Neural progenitor cell (in vitro differentiated cells): ENCODE results near the gene LINGO4. TPM values are rescaled to one million over a fixed set of nuclear protein-coding genes. Genes with fewer than 3 reads are reported as not detected.

Experiments used
- DNase-seq: peaks from one replicate; pipeline ENCODE4 v3.0.0-alpha.2; 2016; ENCODE audit warnings: low spot score
- H2AFZ ChIP-seq: fragments of 200-600 bp; sonication (generic); replicated peaks from 2 replicates; pipeline ENCODE4 v1.6.1; 2016; ENCODE audit warnings: antibody characterized with exemption
- H3F3A ChIP-seq: fragments of 200-600 bp; sonication (generic); 2 replicates; pipeline ENCODE4 v1.6.1; 2016; ENCODE audit warnings: antibody characterized with exemption, low read depth
- H3K27ac ChIP-seq: fragments of 200-600 bp; sonication (generic); 2 replicates; pipeline ENCODE4 v1.5.1; 2016; ENCODE audit warnings: mild to moderate bottlenecking
- H3K27me3 ChIP-seq: fragments of 200-600 bp; sonication (generic); 2 replicates; pipeline ENCODE4 v1.6.1; 2016; ENCODE audit warnings: mild to moderate bottlenecking, moderate library complexity
- H3K36me3 ChIP-seq: fragments of 200-600 bp; sonication (generic); 2 replicates; pipeline ENCODE4 v1.5.1; 2016
- H3K4me1 ChIP-seq: fragments of 200-600 bp; sonication (generic); 2 replicates; pipeline ENCODE4 v1.6.1; 2016; ENCODE audit warnings: mixed run types
- H3K4me2 ChIP-seq: fragments of 200-600 bp; sonication (generic); 2 replicates; pipeline ENCODE4 v1.6.1; 2016
- H3K4me3 ChIP-seq: fragments of 200-600 bp; sonication (generic); 2 replicates; pipeline ENCODE4 v1.5.1; 2016
- H3K79me2 ChIP-seq: fragments of 200-600 bp; sonication (generic); 2 replicates; pipeline ENCODE4 v1.6.1; 2016; ENCODE audit warnings: low read depth
- H3K9ac ChIP-seq: fragments of 200-600 bp; sonication (generic); 2 replicates; pipeline ENCODE4 v1.6.1; 2016
- H3K9me3 ChIP-seq: fragments of 200-600 bp; sonication (generic); 2 replicates; pipeline ENCODE4 v1.5.1; 2016; ENCODE audit warnings: low read depth
- H4K20me1 ChIP-seq: fragments of 200-600 bp; sonication (generic); 2 replicates; pipeline ENCODE4 v1.6.1; 2016; ENCODE audit warnings: low read depth
- H3K27ac Mint-ChIP-seq: 3 replicates; pipeline ENCODE4 v1.8.0; 2021; ENCODE audit warnings: mixed read lengths
- H3K27me3 Mint-ChIP-seq: 2 replicates; pipeline ENCODE4 v1.8.0; 2022; ENCODE audit warnings: low read depth, mild to moderate bottlenecking, inconsistent platforms, moderate library complexity, mixed read lengths; ENCODE audit not compliant: insufficient read depth
- H3K36me3 Mint-ChIP-seq: 3 replicates; pipeline ENCODE4 v1.8.0; 2021; ENCODE audit warnings: mixed read lengths
- H3K4me1 Mint-ChIP-seq: 3 replicates; pipeline ENCODE4 v1.8.0; 2021; ENCODE audit warnings: mixed read lengths
- H3K4me3 Mint-ChIP-seq: 3 replicates; pipeline ENCODE4 v1.8.0; 2021; ENCODE audit warnings: mild to moderate bottlenecking, moderate library complexity, mixed read lengths
- H3K9me3 Mint-ChIP-seq: 3 replicates; pipeline ENCODE4 v1.8.0; 2020; ENCODE audit warnings: mixed read lengths
- CTCF ChIP-seq: fragments of 200-600 bp; sonication (generic); IDR thresholded peaks from 2 replicates; pipeline ENCODE4 v1.5.1; 2017; ENCODE audit warnings: antibody characterized with exemption, mild to moderate bottlenecking
- EZH2 ChIP-seq: fragments of 200-600 bp; sonication (generic); IDR thresholded peaks from 2 replicates; pipeline ENCODE4 v1.6.1; 2017; ENCODE audit warnings: antibody characterized with exemption, mild to moderate bottlenecking, moderate library complexity
- EZH2phosphoT487 ChIP-seq: fragments of 200-600 bp; sonication (generic); IDR thresholded peaks from 2 replicates; pipeline ENCODE4 v1.6.1; 2017; ENCODE audit warnings: antibody characterized with exemption
- total RNA-seq: library from RNA; depleted of rRNA; stranded (reverse); fragments of >200 nt; gene quantifications from 2 replicates; pipeline ENCODE4 v1.2.3, GENCODE V29; 2015; ENCODE audit warnings: low replicate concordance

Gene LINGO4
- total RNA-seq, 1 donor from 2014 or later, result not detected

GRCh38 chr1:151814971-151815545, 9.8 kb upstream of the LINGO4 start:
- Mint-ChIP-seq H3K36me3 (no peaks in the 10 kb centered on the region), H3K4me1 (peaks cover 3% of the 10 kb centered on the region), H3K27ac (no peak overlapping the region), H3K27me3 (peaks cover 15% of the 10 kb centered on the region), H3K9me3 (peaks cover 2% of the 10 kb centered on the region), H3K4me3 (no peak overlapping the region)
- no peak overlapping the region for H3K27ac ChIP-seq
- no peaks in the 10 kb centered on the region for H3F3A ChIP-seq
- no peak for TF ChIP-seq CTCF
- TF ChIP-seq EZH2phosphoT487, result no peak
- no peak for TF ChIP-seq EZH2
- no peak overlapping the region for H3K4me2 ChIP-seq
- H3K4me3 ChIP-seq, result no peak overlapping the region
- no peak for DNase-seq
- no peaks in the 10 kb centered on the region for H4K20me1 ChIP-seq
- no peak overlapping the region for H3K9ac ChIP-seq
- no peaks in the 10 kb centered on the region for H3K4me1 ChIP-seq
- no peaks in the 10 kb centered on the region for H3K79me2 ChIP-seq
- H3K36me3 ChIP-seq, result no peaks in the 10 kb centered on the region
- no peaks in the 10 kb centered on the region for H3K9me3 ChIP-seq
- no peaks in the 10 kb centered on the region for H3K27me3 ChIP-seq
- no peak overlapping the region for H2AFZ ChIP-seq

- Mint-ChIP-seq H3K9me3 (no peaks in the 10 kb centered on the region), H3K4me1 (peaks cover 7% of the 10 kb centered on the region), H3K27me3 (peaks cover 14% of the 10 kb centered on the region), H3K36me3 (no peaks in the 10 kb centered on the region), H3K4me3 (no peak overlapping the region), H3K27ac (no peak overlapping the region)
- TF ChIP-seq EZH2 (no peak), EZH2phosphoT487 (no peak), CTCF (no peak)
- no peaks in the 10 kb centered on the region for H4K20me1 ChIP-seq
- H3K27ac ChIP-seq, result no peak overlapping the region
- no peak for DNase-seq
- H3K4me3 ChIP-seq, result no peak overlapping the region
- H3K79me2 ChIP-seq, result no peaks in the 10 kb centered on the region
- H3F3A ChIP-seq, result no peaks in the 10 kb centered on the region
- H3K9me3 ChIP-seq, result no peaks in the 10 kb centered on the region
- H2AFZ ChIP-seq, result no peak overlapping the region
- no peaks in the 10 kb centered on the region for H3K36me3 ChIP-seq
- H3K9ac ChIP-seq, result no peak overlapping the region
- no peaks in the 10 kb centered on the region for H3K27me3 ChIP-seq
- no peak overlapping the region for H3K4me2 ChIP-seq
- H3K4me1 ChIP-seq, result no peaks in the 10 kb centered on the region
Observed at GRCh38 chr1:151814426-151814825, 9.2 kb upstream of the LINGO4 start.

- Histone ChIP-seq H3K9me3 (no peaks in the 10 kb centered on the region), H2AFZ (no peak overlapping the region), H3K27ac (no peak overlapping the region), H3K4me1 (no peaks in the 10 kb centered on the region), H3K4me2 (no peak overlapping the region), H3K79me2 (no peaks in the 10 kb centered on the region), H4K20me1 (no peaks in the 10 kb centered on the region), H3K9ac (no peak overlapping the region), H3K36me3 (no peaks in the 10 kb centered on the region), H3K4me3 (no peak overlapping the region), H3F3A (no peaks in the 10 kb centered on the region), H3K27me3 (no peaks in the 10 kb centered on the region)
- no peak for TF ChIP-seq CTCF
- TF ChIP-seq EZH2, result no peak
- no peak for TF ChIP-seq EZH2phosphoT487
- DNase-seq, result no peak
- no peaks in the 10 kb centered on the region for H3K9me3 Mint-ChIP-seq
- H3K27ac Mint-ChIP-seq, result no peak overlapping the region
- H3K4me1 Mint-ChIP-seq, result peaks cover 10% of the 10 kb centered on the region
- no peak overlapping the region for H3K4me3 Mint-ChIP-seq
- no peaks in the 10 kb centered on the region for H3K36me3 Mint-ChIP-seq
- peaks cover 11% of the 10 kb centered on the region for H3K27me3 Mint-ChIP-seq
Observed at GRCh38 chr1:151813271-151813977, 8.2 kb upstream of the LINGO4 start.
